GM12873 (cell line): ENCODE data around the gene MAGEB18.

Experiments used
- TF ChIP-seq, protein P1 (sequence below): IDR thresholded peaks from 2 replicates; pipeline ENCODE4 v1.5.1; 2012; ENCODE audit warnings: low read depth, mild to moderate bottlenecking, moderate library complexity, low read length, control low read depth; ENCODE audit not compliant: insufficient read depth; ENCODE audit errors: missing control alignments

Gene MAGEB18

DNA sequence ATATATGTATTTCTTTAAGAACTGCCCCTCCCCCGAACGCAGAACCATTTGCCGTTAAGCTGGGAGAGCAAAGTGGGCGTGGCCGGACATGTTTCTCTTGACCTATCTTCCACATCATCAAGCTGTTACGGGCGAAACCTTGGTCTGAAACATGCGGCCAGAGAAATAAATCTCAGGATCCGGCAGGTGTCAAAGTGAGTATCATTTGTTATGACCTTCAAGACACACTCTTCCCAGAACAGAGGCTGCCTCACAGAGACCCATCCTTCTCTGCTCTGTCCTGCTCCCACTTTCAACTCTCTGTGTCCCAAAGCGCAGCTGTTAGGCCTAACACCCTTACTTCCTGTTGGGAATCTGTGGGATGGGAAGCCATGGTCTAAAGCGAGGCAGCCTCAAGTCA, at the start of gene MAGEB18:
Gene MAGEB18, plus strand, starts transcription at position 70 of the 400 bp plus-strand sequence. CDS start 643 bp downstream, outside the sequence.
- TF ChIP-seq, protein P1, sequence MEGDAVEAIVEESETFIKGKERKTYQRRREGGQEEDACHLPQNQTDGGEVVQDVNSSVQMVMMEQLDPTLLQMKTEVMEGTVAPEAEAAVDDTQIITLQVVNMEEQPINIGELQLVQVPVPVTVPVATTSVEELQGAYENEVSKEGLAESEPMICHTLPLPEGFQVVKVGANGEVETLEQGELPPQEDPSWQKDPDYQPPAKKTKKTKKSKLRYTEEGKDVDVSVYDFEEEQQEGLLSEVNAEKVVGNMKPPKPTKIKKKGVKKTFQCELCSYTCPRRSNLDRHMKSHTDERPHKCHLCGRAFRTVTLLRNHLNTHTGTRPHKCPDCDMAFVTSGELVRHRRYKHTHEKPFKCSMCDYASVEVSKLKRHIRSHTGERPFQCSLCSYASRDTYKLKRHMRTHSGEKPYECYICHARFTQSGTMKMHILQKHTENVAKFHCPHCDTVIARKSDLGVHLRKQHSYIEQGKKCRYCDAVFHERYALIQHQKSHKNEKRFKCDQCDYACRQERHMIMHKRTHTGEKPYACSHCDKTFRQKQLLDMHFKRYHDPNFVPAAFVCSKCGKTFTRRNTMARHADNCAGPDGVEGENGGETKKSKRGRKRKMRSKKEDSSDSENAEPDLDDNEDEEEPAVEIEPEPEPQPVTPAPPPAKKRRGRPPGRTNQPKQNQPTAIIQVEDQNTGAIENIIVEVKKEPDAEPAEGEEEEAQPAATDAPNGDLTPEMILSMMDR: no peak

DNA sequence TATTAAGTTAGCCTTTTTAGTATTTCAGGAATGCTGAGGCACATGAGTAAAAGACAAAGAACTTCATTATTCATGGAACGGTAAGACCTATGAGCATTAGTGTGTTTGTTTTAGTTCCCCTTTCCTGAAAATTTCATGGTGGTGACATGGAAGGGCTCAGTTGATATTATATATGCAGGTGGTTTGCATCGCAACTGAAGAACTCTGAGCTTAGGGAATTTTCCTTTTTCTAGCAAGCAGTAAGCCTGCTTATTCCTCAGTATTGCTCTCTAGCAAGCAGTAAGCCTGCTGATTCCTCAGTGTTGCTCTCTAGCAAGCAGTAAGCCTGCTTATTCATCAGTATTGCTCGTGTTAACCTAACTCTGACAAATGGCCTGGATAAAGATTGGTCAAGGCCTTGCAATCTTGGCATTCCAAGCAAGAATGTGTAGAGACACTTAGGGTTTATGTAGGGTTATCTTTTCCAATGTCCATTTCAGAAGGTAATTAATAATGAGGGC, 37.7 kb upstream of the MAGEB18 start:
- TF ChIP-seq, protein P1: no peak

DNA sequence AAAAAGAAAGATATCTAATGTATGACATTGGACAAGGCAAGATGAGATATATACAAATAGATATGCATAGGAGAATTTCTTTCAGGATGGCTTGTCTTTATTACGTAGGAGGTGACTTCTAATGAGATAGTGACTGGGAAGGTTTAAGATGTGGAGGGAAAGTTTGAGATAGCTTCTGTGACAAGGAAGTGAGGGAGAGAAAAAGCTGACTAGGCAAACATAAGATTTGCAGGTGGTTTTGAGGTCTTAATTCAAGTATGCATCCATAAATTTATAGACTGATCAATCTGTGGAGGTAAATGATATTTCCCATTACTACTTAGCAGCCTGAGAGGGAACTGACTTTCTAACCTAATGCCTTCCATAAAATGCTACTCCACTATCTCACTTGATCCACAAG, 29.0 kb upstream of the MAGEB18 start:
- TF ChIP-seq, protein P1: no peak

GRCh38 chrX:26146024-26146423, 7.9 kb downstream of the MAGEB18 start:
- TF ChIP-seq, protein P1: no peak

- TF ChIP-seq, protein P1: no peak
Observed at GRCh38 chrX:26160301-26160700, 22.2 kb downstream of the MAGEB18 start, which contains the start of gene MAGEB6B. MAGEB6B (plus strand) TSS chrX:26160601; CDS start chrX:26160601, 0 bp downstream.
